HG03520 (cell line): ENCODE data around the gene GCSH.
A peak's percentile ranks its signal among the peaks of the same experiment; 100 is the strongest.

Experiments used
- ATAC-seq: cut with Tn5 transposase; IDR thresholded peaks from one replicate; pipeline ENCODE4 v1.9.1; 2021; ENCODE audit warnings: mild to moderate bottlenecking, moderate library complexity; ENCODE audit not compliant: unreplicated experiment

The GCSH gene

GRCh38 chr16:81053761-81054160 is 42.4 kb downstream of the GCSH start:
- ATAC-seq: no peak

- no peak for ATAC-seq
Measured at GRCh38 chr16:81042821-81043220, 53.4 kb downstream of the GCSH start.

GRCh38 chr16:81041696-81042095 is 54.5 kb downstream of the GCSH start:
- no peak for ATAC-seq

GRCh38 chr16:81040842-81041241 is 55.4 kb downstream of the GCSH start:
- ATAC-seq: no peak

- ATAC-seq: no peak
Measured at GRCh38 chr16:81040131-81040530, 56.1 kb downstream of the GCSH start.

GRCh38 chr16:81036751-81037350 is 59.3 kb downstream of the GCSH start:
- ATAC-seq: no peak

- peak; percentile 47 for ATAC-seq
Measured at GRCh38 chr16:81035975-81036750, 60.0 kb downstream of the GCSH start.

- ATAC-seq: peak; percentile 93
Measured at GRCh38 chr16:81035398-81035974, 60.7 kb downstream of the GCSH start, which contains the start of gene ATMIN. Gene ATMIN (plus strand): TSS chr16:81035842. CDS start chr16:81035871, 29 bp downstream.
